HepG2 (cell line): ENCODE results near the gene CHD9. TPM values are rescaled to one million over a fixed set of nuclear protein-coding genes. Genes with fewer than 3 reads are reported as not detected.
A peak's percentile ranks its signal among the peaks of the same experiment; 100 is the strongest.

Experiments
- DNMT3B ChIP-seq: conservative IDR thresholded peaks from 2 replicates; pipeline ENCODE4 v1.6.1; 2016; ENCODE audit warnings: missing biosample characterization, control low read depth
- DPF2 ChIP-seq: sonication (generic); formaldehyde crosslinking; IDR thresholded peaks from 2 replicates; pipeline ENCODE4 v1.4.0; 2020; ENCODE audit warnings: mild to moderate bottlenecking, low read depth, missing genetic modification reagents, borderline replicate concordance
- FOXK1 ChIP-seq: sonication (generic); formaldehyde crosslinking; IDR thresholded peaks from 2 replicates; pipeline ENCODE4 v1.4.0; 2020; ENCODE audit warnings: low read depth, missing genetic modification reagents, borderline replicate concordance
- HBP1 ChIP-seq: IDR thresholded peaks from 2 replicates; pipeline ENCODE4 v1.6.1; 2016; ENCODE audit warnings: low read depth, control low read depth
- IKZF4 ChIP-seq: sonication (generic); formaldehyde crosslinking; IDR thresholded peaks from 2 replicates; pipeline ENCODE4 v1.5.1; 2020; ENCODE audit warnings: borderline replicate concordance, mild to moderate bottlenecking, low read depth, missing genetic modification reagents; ENCODE audit errors: not compliant biosample characterization
- IRF2 ChIP-seq: IDR thresholded peaks from 2 replicates; pipeline ENCODE4 v1.6.1; 2018; ENCODE audit warnings: missing genetic modification reagents, missing compliant biosample characterization
- KLF13 ChIP-seq: sonication (generic); formaldehyde crosslinking; IDR thresholded peaks from 2 replicates; pipeline ENCODE4 v1.4.0; 2020; ENCODE audit warnings: mild to moderate bottlenecking, missing genetic modification reagents
- MED13 ChIP-seq: sonication (generic); formaldehyde crosslinking; IDR thresholded peaks from 2 replicates; pipeline ENCODE4 v1.5.0; 2020; ENCODE audit warnings: missing genetic modification reagents
- MLLT10 ChIP-seq: sonication (generic); formaldehyde crosslinking; IDR thresholded peaks from 2 replicates; pipeline ENCODE4 v1.4.0; 2020; ENCODE audit warnings: missing genetic modification reagents
- POGK ChIP-seq: sonication (generic); formaldehyde crosslinking; conservative IDR thresholded peaks from 2 replicates; pipeline ENCODE4 v1.8.0; 2022; ENCODE audit warnings: mild to moderate bottlenecking, moderate library complexity, missing genetic modification reagents
- REXO4 ChIP-seq: sonication (generic); formaldehyde crosslinking; IDR thresholded peaks from 2 replicates; pipeline ENCODE4 v1.8.0; 2022; ENCODE audit warnings: missing genetic modification reagents, mild to moderate bottlenecking, borderline replicate concordance
- RFX1 ChIP-seq: fragments of 450-650 bp; IDR thresholded peaks from 2 replicates; pipeline ENCODE4 v1.6.1; 2017
- SP4 ChIP-seq: sonication (generic); formaldehyde crosslinking; IDR thresholded peaks from 2 replicates; pipeline ENCODE4 v1.8.1; 2023; ENCODE audit warnings: mild to moderate bottlenecking, missing genetic modification reagents
- ZBTB43 ChIP-seq: sonication (generic); formaldehyde crosslinking; conservative IDR thresholded peaks from 2 replicates; pipeline ENCODE4 v1.4.0; 2020; ENCODE audit warnings: missing genetic modification reagents
- ZFYVE20 ChIP-seq: sonication (generic); formaldehyde crosslinking; IDR thresholded peaks from 2 replicates; pipeline ENCODE4 v1.8.0; 2023; ENCODE audit warnings: low read depth, mild to moderate bottlenecking, moderate library complexity, missing genetic modification reagents, borderline replicate concordance
- ZNF136 ChIP-seq: sonication (generic); formaldehyde crosslinking; IDR thresholded peaks from 2 replicates; pipeline ENCODE4 v1.8.1; 2022; ENCODE audit warnings: low read depth, mild to moderate bottlenecking, moderate library complexity, missing genetic modification reagents
- ZNF18 ChIP-seq: sonication (generic); formaldehyde crosslinking; IDR thresholded peaks from 2 replicates; pipeline ENCODE4 v1.8.0; 2022; ENCODE audit warnings: mild to moderate bottlenecking, missing genetic modification reagents; ENCODE audit not compliant: insufficient replicate concordance
- ZNF30 ChIP-seq: sonication (generic); formaldehyde crosslinking; IDR thresholded peaks from 2 replicates; pipeline ENCODE4 v1.5.0; 2020; ENCODE audit warnings: mild to moderate bottlenecking, missing genetic modification reagents
- ZNF451 ChIP-seq: sonication (generic); formaldehyde crosslinking; IDR thresholded peaks from 2 replicates; pipeline ENCODE4 v1.5.0; 2020; ENCODE audit warnings: mild to moderate bottlenecking, missing genetic modification reagents
- ZNF605 ChIP-seq: sonication (generic); formaldehyde crosslinking; IDR thresholded peaks from 2 replicates; pipeline ENCODE4 v1.8.0; 2022; ENCODE audit warnings: mild to moderate bottlenecking, missing genetic modification reagents
- ZNF788 ChIP-seq: sonication (generic); formaldehyde crosslinking; IDR thresholded peaks from 2 replicates; pipeline ENCODE4 v1.5.0; 2020; ENCODE audit warnings: mild to moderate bottlenecking, missing genetic modification reagents, borderline replicate concordance
- polyA plus RNA-seq, 8 experiments: library from polyadenylated mRNA; depleted of rRNA in 3 of 8; stranded (reverse) in 7 of 8; unstranded in 1 of 8; fragments of >200 nt; fragmentation: Illumina TruSeq in 4 of 8; extraction: Trizol in 4 of 8; gene quantifications; 2 replicates each; pipeline versions ENCODE4 v1.2.1 to v1.2.3, GENCODE V29; 2011 to 2016; ENCODE audit warnings: low read depth in 4 of 8, missing spikeins in 1 of 8, mixed read lengths in 1 of 8; ENCODE audit not compliant: insufficient read depth in 1 of 8
- total RNA-seq, 5 experiments: library from RNA; depleted of rRNA; stranded (reverse); fragments of >200 nt; fragmentation: Illumina TruSeq; extraction: Trizol; gene quantifications; 2 replicates each; pipeline ENCODE4 v1.2.3, GENCODE V29; 2016; ENCODE audit warnings: low read depth in 1 of 5

Gene CHD9
- total and polyA plus RNA-seq, 2 of the 13 experiments (the other 11 are each of a cell fraction or from before 2014, with no cell fraction given): 23.4 to 27.7 TPM

- no peak for TF ChIP-seq ZNF136 (CRISPR knock-in tag)
- TF ChIP-seq ZBTB43 (CRISPR knock-in tag): 0 out of 2 replicates have a peak, but pooled peaks have one; percentile 18
- 0 out of 2 replicates have a peak, but pooled peaks have one; percentile 36 for TF ChIP-seq HBP1 (CRISPR knock-in tag)
- TF ChIP-seq SP4 (CRISPR knock-in tag): peak; percentile 92
- peak; percentile 76; the same call in 1 of the 2 replicates for TF ChIP-seq KLF13 (CRISPR knock-in tag)
- TF ChIP-seq ZNF451 (CRISPR knock-in tag): peak; percentile 88
- peak; percentile 98 for TF ChIP-seq ZNF605 (CRISPR knock-in tag)
- 0 out of 2 replicates have a peak, but pooled peaks have one; percentile 22 for TF ChIP-seq DNMT3B
- TF ChIP-seq MLLT10: no peak
- TF ChIP-seq IRF2 (CRISPR knock-in tag): no peak
- 0 out of 2 replicates have a peak, but pooled peaks have one; percentile 17 for TF ChIP-seq MED13
- TF ChIP-seq IKZF4 (CRISPR knock-in tag): peak; percentile 40
- no peak for TF ChIP-seq DPF2 (CRISPR knock-in tag)
- no peak for TF ChIP-seq RFX1
- TF ChIP-seq ZNF18 (CRISPR knock-in tag): peak; percentile 32
- TF ChIP-seq REXO4 (CRISPR knock-in tag): no peak
- no peak for TF ChIP-seq ZFYVE20 (CRISPR knock-in tag)
- peak; percentile 26; the same call in 1 of the 2 replicates for TF ChIP-seq FOXK1 (CRISPR knock-in tag)
- TF ChIP-seq ZNF788 (CRISPR knock-in tag): peak; percentile 60; the same call in 1 of the 2 replicates
- TF ChIP-seq ZNF30 (CRISPR knock-in tag): no peak
- TF ChIP-seq POGK (CRISPR knock-in tag): peak; percentile 49; the same call in 1 of the 2 replicates
Measured at GRCh38 chr16:53130159-53131049, 75.6 kb downstream of the CHD9 start (continued).
